Activated T-helper 2 cell treated with anti-CD3 and anti-CD28 coated beads, Interferon-gamma antibody, Interleukin-2, Interleukin-4, amounts not matched to agents 10 μg/mL and 5 μg/mL and 100 μg/mL, durations not matched to agents 14 hours and 24 hours and 36 hours (primary cell): ENCODE data around the gene KDSR. TPM values are rescaled to one million over a fixed set of nuclear protein-coding genes. Genes with fewer than 3 reads are reported as not detected.

Experiments used
- DNase-seq: peaks from one replicate; pipeline ENCODE4 v3.0.0; 2021; ENCODE audit warnings: low spot score
- H3K27ac Mint-ChIP-seq: one replicate; pipeline ENCODE4 v1.8.0; 2021; ENCODE audit warnings: mixed read lengths
- H3K27me3 Mint-ChIP-seq: one replicate; pipeline ENCODE4 v1.8.0; 2021; ENCODE audit warnings: low read depth, mixed read lengths
- H3K36me3 Mint-ChIP-seq: one replicate; pipeline ENCODE4 v1.8.0; 2021; ENCODE audit warnings: low read depth, mixed read lengths
- H3K4me1 Mint-ChIP-seq: one replicate; pipeline ENCODE4 v1.8.0; 2021; ENCODE audit warnings: low read depth, mixed read lengths
- H3K4me3 Mint-ChIP-seq: one replicate; pipeline ENCODE4 v1.8.0; 2021; ENCODE audit warnings: low read depth, mild to moderate bottlenecking, moderate library complexity, mixed read lengths
- H3K9me3 Mint-ChIP-seq: one replicate; pipeline ENCODE4 v1.8.0; 2021; ENCODE audit warnings: mixed read lengths
- intact Hi-C: fragments of 100-400 bp; cut with micrococcal nuclease; formaldehyde crosslinking; loops from one replicate; pipeline ENCODE4 v1.15.1; 2023
- total RNA-seq: library from RNA; stranded (reverse); gene quantifications from 2 replicates; pipeline ENCODE4 v1.2.3, GENCODE V29; 2022

Gene KDSR
- total RNA-seq, 1 donor from 2014 or later, result 76.1 TPM

DNA sequence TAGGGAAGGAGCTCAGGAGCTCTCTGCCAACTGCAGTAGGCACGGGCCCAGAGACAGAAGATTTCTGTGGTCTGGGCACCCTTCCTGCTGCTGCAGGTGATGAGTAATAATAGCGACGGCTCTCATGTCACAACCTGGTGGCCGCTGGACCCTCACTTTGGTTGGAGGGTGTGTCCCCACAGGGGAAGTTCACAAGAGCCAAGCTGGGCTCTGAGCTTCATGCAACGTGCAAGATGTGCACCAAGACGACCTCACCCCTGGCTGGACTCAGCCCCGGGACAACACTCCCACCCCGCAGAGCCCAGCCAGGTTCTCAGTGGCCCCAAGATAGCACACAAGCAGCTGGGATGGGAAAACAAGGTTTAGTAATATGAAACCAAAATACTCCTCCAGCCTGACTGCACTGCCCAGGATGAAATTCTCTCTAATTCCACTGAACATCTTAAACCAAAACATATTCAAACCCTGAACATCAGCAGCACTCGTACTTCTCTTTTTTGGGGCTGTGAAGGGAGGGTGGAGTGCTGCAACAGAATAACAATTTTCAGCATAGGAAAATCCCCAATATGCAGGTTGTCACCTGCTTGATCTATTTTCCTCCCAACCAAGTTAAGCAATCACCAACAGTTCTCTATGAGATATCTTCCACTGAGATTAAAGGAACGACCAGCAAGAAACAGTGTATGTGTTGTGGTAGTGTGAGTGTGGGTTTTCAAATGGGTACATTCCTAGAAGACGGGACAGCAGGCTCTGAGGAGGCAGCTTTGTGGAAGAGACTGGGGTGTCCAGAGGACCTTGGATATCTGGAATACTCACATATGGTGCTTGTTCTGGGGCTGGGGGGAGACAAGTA, 73.9 kb downstream of the KDSR start:
- intact Hi-C loops, result no loop called here
- H3K4me1 Mint-ChIP-seq, result peaks cover 58% of the 10 kb centered on the region

DNA sequence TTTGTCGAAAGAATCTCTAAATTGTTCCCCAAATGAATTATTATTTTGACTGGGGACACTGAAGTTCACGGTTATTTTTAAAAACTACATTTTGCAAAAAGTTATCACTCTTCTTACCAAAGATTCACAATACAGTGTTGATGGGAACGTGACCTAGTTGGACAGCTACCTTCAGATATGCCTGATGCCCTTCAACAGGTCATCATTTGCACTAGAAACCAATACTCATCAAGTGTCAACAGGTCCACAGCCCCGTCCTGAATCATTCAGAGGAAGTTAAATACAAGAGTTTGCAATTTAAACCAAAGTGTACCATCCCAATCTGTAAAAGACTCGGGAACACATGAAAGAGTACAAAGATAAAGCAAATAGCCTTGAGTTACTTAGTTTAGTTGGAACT, 75.7 kb downstream of the KDSR start:
- no peak for DNase-seq
- Mint-ChIP-seq H3K9me3 (no peaks in the 10 kb centered on the region), H3K4me1 (peaks cover 58% of the 10 kb centered on the region), H3K4me3 (no peak overlapping the region), H3K36me3 (peaks cover 19% of the 10 kb centered on the region), H3K27me3 (no peaks in the 10 kb centered on the region), H3K27ac (peak overlapping the region; percentile 72)
- intact Hi-C loops, result loop anchor here (2.0 kb wide), 1 partner anchor 22 kb away; no protein-coding TSS in a partner anchor

More for the DNA sequence above, 73.9 kb downstream of the KDSR start:
- Mint-ChIP-seq H3K27ac (peak overlapping the region; percentile 16), H3K9me3 (no peaks in the 10 kb centered on the region), H3K27me3 (no peaks in the 10 kb centered on the region), H3K4me3 (no peak overlapping the region), H3K36me3 (peaks cover 28% of the 10 kb centered on the region)
- DNase-seq, result no peak

DNA sequence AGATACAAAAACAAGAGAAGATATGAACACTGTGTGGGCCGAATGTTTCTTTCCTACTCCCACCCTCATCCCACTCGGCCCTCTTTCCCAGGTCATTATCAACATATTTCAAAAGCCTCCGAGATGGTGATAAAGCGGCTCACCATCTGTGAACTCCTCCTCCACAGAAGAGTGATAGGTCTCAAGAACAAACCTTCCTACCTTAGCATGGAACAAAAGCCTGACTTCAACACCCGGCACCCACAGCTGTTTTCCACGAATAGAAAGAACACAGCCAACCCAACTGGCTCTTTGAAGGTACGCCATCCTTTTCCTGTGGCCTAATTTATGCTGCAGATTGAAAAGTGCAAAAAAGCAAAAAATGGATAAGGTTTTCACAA, 76.2 kb downstream of the KDSR start:
- Mint-ChIP-seq H3K36me3 (peaks cover 19% of the 10 kb centered on the region), H3K9me3 (no peaks in the 10 kb centered on the region), H3K4me3 (peak overlapping the region; percentile 3), H3K27me3 (no peaks in the 10 kb centered on the region), H3K27ac (peak overlapping the region; percentile 72), H3K4me1 (peaks cover 59% of the 10 kb centered on the region)
- DNase-seq, result no peak
- intact Hi-C loops, result loop anchor here (2.0 kb wide), 1 partner anchor 22 kb away; no protein-coding TSS in a partner anchor

DNA sequence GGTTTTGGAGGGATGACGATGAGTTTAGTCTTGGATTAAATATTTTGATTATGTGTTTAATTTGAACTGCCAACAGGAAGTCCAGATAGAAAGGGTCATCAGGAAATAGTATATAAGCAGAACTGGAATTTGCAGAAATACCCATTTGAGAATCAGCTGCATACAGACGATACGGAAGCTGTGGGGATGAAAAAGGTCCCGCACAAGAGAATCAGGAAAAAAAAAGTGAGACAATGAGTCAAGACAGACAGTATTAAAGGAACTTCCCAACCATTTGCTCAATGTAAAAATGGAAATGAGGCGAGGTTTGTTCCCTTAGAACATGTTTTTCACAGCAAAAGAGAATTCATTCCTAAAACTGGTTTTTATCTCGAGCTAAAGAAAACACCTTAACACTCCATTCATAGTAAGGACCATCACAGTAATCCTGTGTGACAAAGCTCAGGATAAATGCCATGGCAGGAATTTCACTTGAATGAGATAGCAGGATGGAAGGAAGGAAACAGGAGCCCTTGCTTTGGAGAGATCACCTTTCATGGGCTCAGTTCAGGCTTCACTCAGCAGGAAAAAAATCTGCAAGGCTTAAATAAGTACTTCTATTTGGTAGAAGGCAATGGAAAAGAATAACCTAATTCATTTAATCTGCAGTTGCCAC, 76.7 kb downstream of the KDSR start:
- no peaks in the 10 kb centered on the region for H3K27me3 Mint-ChIP-seq
- H3K9me3 Mint-ChIP-seq, result no peaks in the 10 kb centered on the region
- H3K4me1 Mint-ChIP-seq, result peaks cover 59% of the 10 kb centered on the region
- intact Hi-C loops, result loop anchor here (2.0 kb wide), 1 partner anchor 21 kb away; no protein-coding TSS in a partner anchor
- peak overlapping the region; percentile 72 for H3K27ac Mint-ChIP-seq
- no peak for DNase-seq
- peaks cover 19% of the 10 kb centered on the region for H3K36me3 Mint-ChIP-seq
- no peak overlapping the region for H3K4me3 Mint-ChIP-seq

DNA sequence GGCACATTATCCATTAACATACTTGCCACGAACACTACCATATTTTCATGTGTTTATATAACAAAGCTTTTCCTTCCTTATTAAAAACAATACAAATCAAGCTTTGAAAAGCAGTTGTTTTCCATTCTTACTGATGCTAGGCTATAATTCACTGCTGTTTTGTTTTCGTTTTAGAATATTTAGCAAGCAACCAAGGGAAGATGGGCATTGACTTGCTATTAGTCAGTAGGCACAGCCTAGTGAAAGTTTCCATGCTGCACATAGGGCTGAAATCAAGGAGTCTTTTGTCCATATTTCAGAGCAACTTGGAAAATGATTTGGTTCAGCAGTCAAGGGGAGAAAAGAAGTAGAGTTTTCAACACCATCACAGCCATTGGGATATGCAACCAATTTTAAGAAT, 78.7 kb downstream of the KDSR start:
- Mint-ChIP-seq H3K4me1 (peaks cover 59% of the 10 kb centered on the region), H3K27ac (no peak overlapping the region), H3K4me3 (no peak overlapping the region), H3K9me3 (no peaks in the 10 kb centered on the region), H3K27me3 (no peaks in the 10 kb centered on the region), H3K36me3 (peaks cover 32% of the 10 kb centered on the region)
- DNase-seq, result no peak
- intact Hi-C loops, result no loop called here

DNA sequence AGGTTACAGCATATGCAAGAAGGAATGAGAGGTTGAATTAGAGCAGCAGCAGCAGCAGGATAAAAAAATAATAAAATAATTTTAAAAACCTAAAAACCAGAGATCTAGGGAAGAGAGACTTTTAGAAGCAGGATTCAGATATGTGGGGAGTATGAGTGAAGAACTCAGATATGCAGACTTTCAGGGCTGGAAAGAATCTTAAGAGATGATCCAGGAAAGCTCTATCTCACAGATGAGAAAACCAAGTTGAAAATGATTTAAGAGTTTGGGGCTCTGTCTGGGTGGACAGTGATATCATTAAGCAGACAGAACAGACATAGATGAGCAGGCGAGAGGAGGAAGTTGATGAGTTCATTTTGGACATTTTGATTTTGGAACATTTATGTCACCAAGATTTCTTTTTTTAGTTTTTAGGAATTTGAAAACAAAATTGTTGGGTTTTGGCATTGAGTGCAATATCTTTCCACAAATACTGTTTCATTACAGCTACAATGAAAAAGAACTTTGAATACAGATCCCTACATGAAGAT, 79.2 kb downstream of the KDSR start:
- intact Hi-C loops, result no loop called here
- Mint-ChIP-seq H3K36me3 (peaks cover 36% of the 10 kb centered on the region), H3K9me3 (no peaks in the 10 kb centered on the region), H3K4me3 (no peak overlapping the region), H3K27me3 (no peaks in the 10 kb centered on the region), H3K27ac (no peak overlapping the region), H3K4me1 (peaks cover 55% of the 10 kb centered on the region)
- DNase-seq, result no peak

DNA sequence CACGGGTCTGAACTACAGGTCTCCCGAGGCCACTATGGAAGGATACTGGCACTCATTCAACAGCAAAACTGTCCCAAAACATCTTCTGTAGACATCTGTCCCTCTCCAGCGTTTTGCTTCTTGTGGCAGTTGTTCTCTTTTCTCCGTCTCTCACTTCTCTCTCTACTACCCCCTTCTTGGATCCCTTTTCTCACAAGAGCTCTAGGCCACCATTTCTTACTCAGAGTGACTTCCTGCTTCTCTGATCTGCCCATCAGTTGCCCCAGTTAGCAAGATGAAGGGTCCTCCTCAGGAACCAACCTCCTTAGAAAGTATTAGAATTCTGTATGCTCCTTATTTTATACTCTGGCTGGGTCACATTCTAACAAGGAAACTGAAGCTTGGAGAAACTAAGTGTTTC, 80.1 kb downstream of the KDSR start:
- DNase-seq, result no peak
- Mint-ChIP-seq H3K9me3 (no peaks in the 10 kb centered on the region), H3K36me3 (peaks cover 40% of the 10 kb centered on the region), H3K27me3 (no peaks in the 10 kb centered on the region), H3K4me3 (no peak overlapping the region), H3K4me1 (peaks cover 50% of the 10 kb centered on the region), H3K27ac (no peak overlapping the region)
- intact Hi-C loops, result no loop called here

DNA sequence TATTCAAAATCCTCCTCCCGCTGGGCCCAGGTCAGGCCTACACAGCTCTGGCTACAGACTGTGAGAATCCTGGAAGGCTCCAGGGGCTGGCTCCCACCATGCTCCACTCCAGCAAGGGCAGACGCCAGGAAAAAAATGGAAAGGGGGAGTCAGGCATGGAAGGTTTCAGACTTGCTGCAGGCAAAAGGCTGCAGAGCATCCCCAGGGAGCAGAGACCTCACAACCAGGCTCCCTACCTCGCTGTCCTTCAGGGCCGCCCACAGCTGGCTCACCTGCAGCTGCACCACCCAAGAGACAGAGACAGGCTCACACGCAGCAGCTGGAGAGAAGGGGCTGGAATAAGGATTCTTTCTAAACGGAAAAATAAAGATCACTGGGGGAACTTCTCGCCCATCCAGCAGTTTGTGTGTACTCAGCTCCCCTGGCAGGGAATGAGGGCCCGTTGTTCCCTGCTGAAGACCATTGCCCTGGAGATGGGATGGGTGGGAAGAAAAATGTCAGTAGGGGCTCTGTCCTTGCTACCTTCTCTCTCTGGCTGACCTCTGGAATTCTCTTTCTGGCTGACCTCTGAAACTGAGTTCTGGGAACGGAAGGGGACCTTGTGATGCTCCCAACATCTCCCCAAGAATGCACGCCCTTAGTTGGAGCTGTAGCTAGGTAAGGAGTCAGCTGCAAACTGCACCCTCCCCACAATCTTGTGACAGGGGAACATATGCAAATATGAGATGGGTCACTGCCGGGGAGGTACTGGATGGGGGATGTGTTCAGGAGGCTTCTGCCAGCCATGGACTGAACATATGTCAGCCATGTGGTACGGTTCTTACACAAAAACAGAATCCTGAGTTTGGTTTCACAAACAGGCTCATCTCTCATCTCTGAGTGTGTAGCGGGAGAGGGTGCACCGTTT, 81.9 kb downstream of the KDSR start:
- Mint-ChIP-seq H3K9me3 (no peaks in the 10 kb centered on the region), H3K4me1 (peaks cover 41% of the 10 kb centered on the region), H3K4me3 (no peak overlapping the region), H3K27me3 (no peaks in the 10 kb centered on the region), H3K27ac (no peak overlapping the region), H3K36me3 (peaks cover 56% of the 10 kb centered on the region)
- intact Hi-C loops, result no loop called here
- no peak for DNase-seq

DNA sequence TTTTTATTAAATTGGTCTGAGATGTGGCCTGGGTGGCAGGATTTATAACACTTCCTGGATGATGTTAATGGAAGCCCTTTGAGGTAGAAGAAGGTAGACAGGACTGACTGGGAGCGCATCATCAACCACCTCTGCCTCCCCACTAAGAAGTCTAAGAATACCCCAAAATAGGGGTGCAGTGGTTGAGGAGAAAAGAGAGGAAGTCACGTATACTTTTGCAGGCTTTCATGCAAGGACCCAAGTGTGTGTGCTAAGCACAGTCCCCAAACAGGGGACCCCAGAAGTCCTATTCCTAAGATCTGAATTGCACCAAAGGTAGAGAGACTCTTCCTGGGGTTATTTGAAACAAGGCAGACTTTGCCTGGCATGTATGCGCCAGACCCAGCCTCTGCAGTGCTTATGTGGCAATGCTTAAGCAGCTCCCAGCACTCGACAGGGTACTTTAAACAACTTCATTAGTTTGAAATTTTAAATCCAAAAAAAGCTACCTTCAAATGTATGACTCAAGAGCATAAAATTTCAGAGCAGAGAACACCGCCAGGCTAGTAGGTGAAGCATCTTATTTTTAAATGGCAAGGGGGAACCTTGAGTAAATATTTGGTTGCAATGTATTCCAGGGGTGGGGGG, 82.7 kb downstream of the KDSR start:
- DNase-seq, result no peak
- Mint-ChIP-seq H3K27ac (no peak overlapping the region), H3K9me3 (no peaks in the 10 kb centered on the region), H3K4me1 (peaks cover 41% of the 10 kb centered on the region), H3K36me3 (peaks cover 62% of the 10 kb centered on the region), H3K4me3 (no peak overlapping the region), H3K27me3 (no peaks in the 10 kb centered on the region)
- intact Hi-C loops, result no loop called here

DNA sequence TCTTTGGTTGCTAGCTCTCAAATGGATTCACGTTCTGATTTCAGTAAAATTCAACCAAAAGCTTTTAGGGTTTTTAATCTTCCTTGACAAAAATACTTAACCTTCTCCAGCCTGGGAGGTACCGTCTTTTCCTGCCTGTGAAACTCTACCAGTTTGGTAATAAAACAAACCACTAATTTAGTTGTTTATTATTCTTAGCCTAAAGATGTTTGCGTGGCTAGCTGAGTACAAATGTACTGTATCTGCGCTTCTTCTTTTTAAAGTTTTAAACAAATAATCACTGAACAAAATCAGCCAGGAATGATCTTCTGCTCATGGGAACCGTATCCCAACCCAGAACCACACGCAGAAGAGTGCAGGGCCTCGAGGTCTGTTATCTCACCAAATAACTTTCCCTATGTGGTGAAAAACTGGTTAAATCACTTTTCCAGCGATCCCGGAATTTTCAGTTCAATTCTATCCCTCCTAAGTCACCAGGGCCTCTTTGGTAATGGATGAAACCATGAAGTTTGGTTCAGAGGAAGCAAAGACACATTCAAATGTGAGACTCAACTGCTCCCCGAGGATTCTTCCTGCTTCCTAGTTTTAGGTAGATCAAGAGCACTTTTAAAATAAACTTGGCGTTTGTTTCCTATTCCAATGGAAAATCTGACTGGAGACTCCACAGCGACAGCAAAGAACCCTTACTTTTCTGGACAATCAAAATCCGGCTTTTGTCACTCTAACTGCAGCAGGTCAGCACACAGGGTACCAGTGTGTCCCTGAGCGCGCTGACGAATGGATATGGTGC, 83.5 kb downstream of the KDSR start:
- H3K27me3 Mint-ChIP-seq, result no peaks in the 10 kb centered on the region
- DNase-seq, result no peak
- peaks cover 70% of the 10 kb centered on the region for H3K36me3 Mint-ChIP-seq
- H3K27ac Mint-ChIP-seq, result no peak overlapping the region
- H3K4me3 Mint-ChIP-seq, result no peak overlapping the region
- H3K4me1 Mint-ChIP-seq, result peaks cover 48% of the 10 kb centered on the region
- H3K9me3 Mint-ChIP-seq, result no peaks in the 10 kb centered on the region
- intact Hi-C loops, result no loop called here

DNA sequence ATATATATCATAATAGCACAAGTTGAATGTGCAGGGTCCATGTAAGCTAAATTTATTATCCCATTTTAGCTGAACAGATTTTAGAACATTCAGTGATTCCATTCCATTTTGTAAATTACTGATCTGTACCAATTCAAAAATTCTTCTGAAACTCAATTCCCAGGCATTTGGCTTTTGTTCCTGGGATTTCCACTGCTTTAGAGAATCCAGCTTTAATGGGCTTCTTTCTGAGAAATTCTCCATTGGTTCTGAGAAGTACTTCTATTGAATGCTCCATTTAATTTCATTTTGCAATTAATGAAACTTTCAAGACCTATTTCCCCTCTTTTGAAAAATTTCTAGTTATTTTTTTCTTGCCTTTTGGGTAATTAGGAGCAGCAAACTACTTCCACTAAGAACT, 84.2 kb downstream of the KDSR start:
- DNase-seq, result no peak
- Mint-ChIP-seq H3K9me3 (no peaks in the 10 kb centered on the region), H3K4me3 (no peak overlapping the region), H3K4me1 (peaks cover 55% of the 10 kb centered on the region), H3K36me3 (peaks cover 77% of the 10 kb centered on the region), H3K27ac (no peak overlapping the region), H3K27me3 (no peaks in the 10 kb centered on the region)
- intact Hi-C loops, result no loop called here
